Right lobe of liver (tissue), 6 donors: ENCODE data around the gene VKORC1. TPM values are rescaled to one million over a fixed set of nuclear protein-coding genes. Genes with fewer than 3 reads are reported as not detected.

Experiments used
- ATAC-seq, 4 donors: fragments of 200-7000 bp; cut with Tn5 transposase; one replicate each; pipeline ENCODE4 v1.9.1; 2020; ENCODE audit warnings: mild to moderate bottlenecking in 4 of 4, moderate library complexity in 4 of 4
- DNase-seq, 3 donors: peaks; one replicate each; pipeline ENCODE4 v3.0.0-alpha.2; 2020
- H3K27ac ChIP-seq, 3 donors: fragments of 200-600 bp; one replicate each; pipeline ENCODE4 v1.8.0; 2022
- H3K27me3 ChIP-seq, 2 donors: fragments of 200-600 bp; one replicate each; pipeline ENCODE4 v1.8.0; 2022
- H3K36me3 ChIP-seq, 4 donors: fragments of 200-600 bp; sonication (generic) in 1 of 4; one replicate each; pipeline versions ENCODE4 v1.5.1 to v1.8.0; 2017 to 2022; ENCODE audit warnings: control low read depth in 1 of 4
- H3K4me1 ChIP-seq, 4 donors: fragments of 200-600 bp; sonication (generic) in 1 of 4; one replicate each; pipeline versions ENCODE4 v1.5.1 to v1.8.0; 2017 to 2022; ENCODE audit warnings: control low read depth in 1 of 4
- H3K4me3 ChIP-seq, 3 donors: fragments of 200-600 bp; one replicate each; pipeline ENCODE4 v1.8.0; 2022
- H3K9me3 ChIP-seq, 4 donors: fragments of 200-600 bp; sonication (generic) in 1 of 4; one replicate each; pipeline versions ENCODE4 v1.5.1 to v1.8.0; 2017 to 2022; ENCODE audit warnings: control low read depth in 1 of 4
- CTCF ChIP-seq, 4 donors: fragments of 200-600 bp in 3 of 4; fragments of 450-650 bp in 1 of 4; IDR thresholded peaks; one replicate each; pipeline versions ENCODE4 v1.5.1 to v1.8.0; 2016 to 2022; ENCODE audit warnings: antibody characterized with exemption in 4 of 4, mild to moderate bottlenecking in 2 of 4
- POLR2A ChIP-seq: fragments of 450-650 bp; IDR thresholded peaks from one replicate; pipeline ENCODE4 v1.6.1; 2017; ENCODE audit warnings: antibody characterized with exemption, mild to moderate bottlenecking
- WGBS: methylation state at CpG from one replicate; pipeline ENCODE4 v1.1.6; 2018; ENCODE audit warnings: low coverage, low lambda C conversion rate; ENCODE audit not compliant: insufficient coverage; ENCODE audit errors: missing lambda C conversion rate; 5-methylcytosine and 5-hydroxymethylcytosine counted together
- intact Hi-C, 2 donors: fragments of 100-400 bp; cut with DNase I; formaldehyde crosslinking; loops; one replicate each; pipeline versions ENCODE4 v1.11.2 to v1.14.1; 2022
- total RNA-seq, 6 experiments: library from RNA; depleted of rRNA in 2 of 6; stranded (reverse); fragments of >200 nt in 2 of 6; fragmentation: NEBNext Ultra II Directional in 3 of 6; extraction: Animal tissue kit (Norgen Biotek cat#: 25700) in 3 of 6; gene quantifications; one replicate each; pipeline versions ENCODE4 v1.1.0 to v1.2.4, GENCODE V29; 2016 to 2023
- donor health status: DM: no; HTN: yes; CAD: no.
- donor health status: DM: no; HTN: no; CAD: no.
- donor health status: DM: no; HTN: no; CAD: no.
- donor health status: DM: no; HTN: yes; CAD: no.
- donor health status: DM: no; HTN: yes; CAD: no.

Gene VKORC1
- total RNA-seq, 6 experiments from 2014 or later: 102 to 297 (median 199) TPM

GRCh38 chr16:31083981-31084380 is 10.6 kb downstream of the VKORC1 start:
- TF ChIP-seq POLR2A (no peak), CTCF (IDR thresholded peaks at IDR 0.05) (no peak)
- H3K27me3 ChIP-seq: no peaks in the 10 kb centered on the region
- DNase-seq (peak in 1 of 3 donors; percentile 14), ATAC-seq (no peak)
- H3K36me3 ChIP-seq: peaks cover 0 to 43% (median 21%) of the 10 kb centered on the region in 4 donors
- H3K27ac ChIP-seq: no peak overlapping the region
- H3K4me3 ChIP-seq: no peak overlapping the region
- H3K9me3 ChIP-seq: no peaks in the 10 kb centered on the region
- WGBS: 100% methylated on average over 1 of the region's 13 CpGs
- intact Hi-C loops: loop anchor here in 1 of 2 donors (10.0 kb wide), 1 partner anchor 99 kb away; the partner anchor contains the start of gene HSD3B7
- H3K4me1 ChIP-seq: no peaks in the 10 kb centered on the region

- Histone ChIP-seq H3K36me3 (peaks cover 0 to 47% (median 19%) of the 10 kb centered on the region in 4 donors), H3K4me3 (no peak overlapping the region), H3K9me3 (no peaks in the 10 kb centered on the region), H3K4me1 (no peaks in the 10 kb centered on the region), H3K27ac (no peak overlapping the region), H3K27me3 (no peaks in the 10 kb centered on the region)
- DNase-seq (no peak), ATAC-seq (no peak)
- intact Hi-C loops: loop anchor here in 1 of 2 donors (10.0 kb wide), 1 partner anchor 99 kb away; the partner anchor contains the start of gene HSD3B7
- WGBS: 86% methylated on average over 3 of the region's 5 CpGs
- TF ChIP-seq CTCF (IDR thresholded peaks at IDR 0.05) (no peak), POLR2A (no peak)
These were observed 11.0 kb downstream of the VKORC1 start for GRCh38 chr16:31083556-31083955.

- Histone ChIP-seq H3K27me3 (no peaks in the 10 kb centered on the region), H3K36me3 (peaks cover 0 to 45% (median 19%) of the 10 kb centered on the region in 4 donors)
- no peak for DNase-seq
These were observed 11.5 kb downstream of the VKORC1 start for GRCh38 chr16:31083081-31083480.

GRCh38 chr16:31082368-31083045 is 12.1 kb downstream of the VKORC1 start:
- intact Hi-C loops: loop anchor here in 1 of 2 donors (10.0 kb wide), 1 partner anchor 98 kb away; the partner anchor contains the start of gene HSD3B7
- WGBS: 73% methylated on average over 3 of the region's 14 CpGs
- Histone ChIP-seq H3K4me3 (no peak overlapping the region), H3K27me3 (no peaks in the 10 kb centered on the region), H3K27ac (no peak overlapping the region), H3K4me1 (no peaks in the 10 kb centered on the region), H3K36me3 (peaks cover 0 to 40% (median 19%) of the 10 kb centered on the region in 4 donors), H3K9me3 (no peaks in the 10 kb centered on the region)
- peak in 1 of 4 donors; percentile 6 for ATAC-seq
- no peak for TF ChIP-seq CTCF (IDR thresholded peaks at IDR 0.05)
- TF ChIP-seq POLR2A: no peak
- no peak for DNase-seq

More at GRCh38 chr16:31083081-31083480, 11.5 kb downstream of the VKORC1 start:
- ATAC-seq: no peak
- intact Hi-C loops: loop anchor here in 1 of 2 donors (10.0 kb wide), 1 partner anchor 98 kb away; the partner anchor contains the start of gene HSD3B7
- no peaks in the 10 kb centered on the region for H3K4me1 ChIP-seq
- no peaks in the 10 kb centered on the region for H3K9me3 ChIP-seq
- TF ChIP-seq CTCF (IDR thresholded peaks at IDR 0.05) (no peak), POLR2A (no peak)
- WGBS: 57% methylated on average over 7 of the region's 9 CpGs
- H3K27ac ChIP-seq: no peak overlapping the region
- H3K4me3 ChIP-seq: no peak overlapping the region
